Coronary artery (tissue), 2 donors: ENCODE measurements around the gene FOXP1.
A peak's percentile ranks its signal among the peaks of the same experiment; 100 is the strongest.

Experiments
- DNase-seq: peaks from one replicate; pipeline ENCODE4 v3.0.0-alpha.2; 2017; ENCODE audit warnings: low spot score
- H3K27ac ChIP-seq, 2 donors: fragments of 200-600 bp; sonication (generic); one replicate each; pipeline ENCODE4 v1.5.1; 2016 to 2019
- H3K4me3 ChIP-seq: fragments of 200-600 bp; sonication (generic); 2 replicates; pipeline ENCODE4 v1.5.1; 2016; ENCODE audit warnings: mild to moderate bottlenecking, moderate library complexity
- CTCF ChIP-seq: fragments of 200-600 bp; sonication (generic); IDR thresholded peaks from one replicate; pipeline ENCODE4 v1.5.1; 2019; ENCODE audit warnings: antibody characterized with exemption

Gene FOXP1

DNA sequence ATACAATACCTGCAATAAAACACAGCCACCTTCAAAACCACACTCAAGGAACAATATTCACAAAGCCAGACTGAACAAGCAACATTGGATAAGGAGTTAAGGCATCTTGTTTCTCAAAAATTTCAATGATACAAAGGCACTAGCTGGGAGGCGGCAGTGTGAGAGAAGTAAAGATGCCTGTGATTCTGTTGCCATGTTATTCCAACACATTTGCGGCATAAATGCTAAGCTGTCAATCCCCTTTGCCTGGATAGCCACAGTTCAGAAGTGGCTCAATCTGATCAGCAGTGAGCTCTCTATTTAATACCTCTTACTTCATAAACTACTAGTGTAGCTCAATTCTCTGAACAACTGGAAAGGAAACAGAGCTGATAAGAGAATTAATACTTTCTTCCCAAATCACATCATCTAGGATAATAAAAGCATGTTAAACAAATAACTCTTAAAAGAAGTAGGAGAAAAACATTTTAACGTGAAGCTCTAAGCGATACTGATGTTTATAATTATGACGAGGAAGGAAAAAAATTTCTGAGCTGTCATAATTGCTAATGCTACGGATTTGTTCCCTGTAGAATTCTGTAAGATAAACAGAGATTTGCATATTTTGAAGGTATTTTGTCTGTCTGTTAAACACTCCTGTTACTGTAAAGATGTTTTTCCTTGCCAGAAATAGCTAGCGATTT is 358.4 kb downstream of the FOXP1 start:
- peak overlapping the region; percentile 68 for H3K4me3 ChIP-seq
- peak overlapping the region; percentile 61 to 85 for H3K27ac ChIP-seq

GRCh38 chr3:71219744-71220638 is 363.5 kb downstream of the FOXP1 start:
- DNase-seq = no peak
- no peak overlapping the region for H3K4me3 ChIP-seq
- no peak for TF ChIP-seq CTCF
- no peak overlapping the region for H3K27ac ChIP-seq

More for the DNA sequence above, 358.4 kb downstream of the FOXP1 start:
- DNase-seq = no peak
- no peak for TF ChIP-seq CTCF

- H3K27ac ChIP-seq = no peak overlapping the region
- no peak overlapping the region for H3K4me3 ChIP-seq
- DNase-seq = no peak
- TF ChIP-seq CTCF = no peak
These were observed 365.0 kb downstream of the FOXP1 start for GRCh38 chr3:71218508-71218907.

- no peak overlapping the region for H3K27ac ChIP-seq
- DNase-seq = no peak
- TF ChIP-seq CTCF = no peak
- H3K4me3 ChIP-seq = no peak overlapping the region
These were observed 365.8 kb downstream of the FOXP1 start for GRCh38 chr3:71217640-71218222.

DNA sequence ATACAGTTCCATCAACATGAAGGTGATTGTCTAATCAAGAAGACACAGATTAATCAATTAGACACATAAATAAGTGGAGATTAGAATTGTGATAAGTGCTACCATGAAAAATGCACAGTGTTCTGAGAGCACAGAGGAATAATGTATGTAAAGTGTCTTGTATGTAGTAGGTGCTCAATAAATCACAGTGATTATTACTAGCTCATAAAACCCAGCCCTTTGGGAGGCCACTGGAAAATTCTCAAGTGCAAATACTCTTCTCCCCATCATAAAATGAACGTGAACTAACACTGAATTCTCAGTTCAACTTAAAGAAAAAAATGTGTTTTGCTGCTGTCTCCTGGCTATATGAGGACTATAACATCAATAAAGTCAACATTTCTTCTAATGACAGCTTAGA is 368.2 kb downstream of the FOXP1 start:
- Histone ChIP-seq H3K4me3 (no peak overlapping the region), H3K27ac (no peak overlapping the region)
- DNase-seq = no peak
- TF ChIP-seq CTCF = no peak

- DNase-seq = no peak
- Histone ChIP-seq H3K4me3 (no peak overlapping the region), H3K27ac (no peak overlapping the region)
- TF ChIP-seq CTCF = no peak
These were observed 368.7 kb downstream of the FOXP1 start for GRCh38 chr3:71214797-71215196.
